ENCODE measurements around the gene TRPM8.

The TRPM8 gene

DNA sequence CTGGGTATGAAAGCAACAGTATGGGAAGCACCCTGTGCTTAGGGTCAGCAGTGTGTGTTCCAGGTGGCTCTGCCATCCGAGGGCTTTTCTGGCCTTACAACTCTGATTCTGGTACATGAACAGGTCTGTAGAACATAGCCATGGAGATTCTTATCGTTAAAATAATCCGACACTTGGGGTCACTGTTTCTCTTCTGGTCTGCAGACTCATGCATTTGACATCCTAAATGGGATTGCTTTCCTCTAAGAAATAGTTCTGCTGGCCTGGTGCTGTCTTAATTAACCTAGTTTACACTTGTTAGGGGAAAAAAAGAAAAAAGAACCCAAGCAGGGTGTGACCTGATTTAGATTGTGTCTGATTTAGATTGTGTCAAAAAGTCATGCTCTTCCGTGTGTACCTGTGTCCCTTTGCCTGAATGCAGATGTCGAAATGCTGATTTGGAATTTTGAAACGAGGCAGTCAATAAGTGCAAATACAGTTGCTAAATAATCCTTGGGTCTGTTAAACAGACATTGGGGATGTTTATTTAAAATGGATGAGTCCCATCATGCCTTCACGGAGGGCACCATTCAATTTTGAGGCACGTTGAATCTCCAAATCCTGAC, 59.6 kb downstream of the TRPM8 start:
- DNase-seq: no peak

- DNase-seq: no peak
These were observed 60.2 kb downstream of the TRPM8 start for GRCh38 chr2:233977296-233977837.

DNA sequence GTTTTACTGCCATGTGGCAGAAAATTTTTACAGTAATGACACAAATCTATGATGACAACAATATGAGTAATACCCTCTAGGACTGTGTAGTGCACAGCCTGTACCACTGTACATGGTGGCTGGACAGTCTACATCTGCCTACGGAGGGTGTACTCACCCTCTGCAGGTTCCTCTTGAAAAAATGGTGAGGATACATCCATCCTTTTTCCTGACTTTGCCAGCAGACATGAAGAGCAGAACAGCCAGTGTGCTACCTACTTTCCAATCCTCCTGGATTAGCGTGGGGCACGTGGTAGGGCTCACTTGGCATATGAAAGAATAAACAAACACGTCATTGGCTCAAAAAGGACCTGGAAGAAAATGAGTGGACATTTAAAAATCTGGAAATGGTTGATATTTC, 62.6 kb downstream of the TRPM8 start:
- DNase-seq: no peak

- no peak for DNase-seq
These were observed 63.9 kb downstream of the TRPM8 start for GRCh38 chr2:233980955-233981561.

DNA sequence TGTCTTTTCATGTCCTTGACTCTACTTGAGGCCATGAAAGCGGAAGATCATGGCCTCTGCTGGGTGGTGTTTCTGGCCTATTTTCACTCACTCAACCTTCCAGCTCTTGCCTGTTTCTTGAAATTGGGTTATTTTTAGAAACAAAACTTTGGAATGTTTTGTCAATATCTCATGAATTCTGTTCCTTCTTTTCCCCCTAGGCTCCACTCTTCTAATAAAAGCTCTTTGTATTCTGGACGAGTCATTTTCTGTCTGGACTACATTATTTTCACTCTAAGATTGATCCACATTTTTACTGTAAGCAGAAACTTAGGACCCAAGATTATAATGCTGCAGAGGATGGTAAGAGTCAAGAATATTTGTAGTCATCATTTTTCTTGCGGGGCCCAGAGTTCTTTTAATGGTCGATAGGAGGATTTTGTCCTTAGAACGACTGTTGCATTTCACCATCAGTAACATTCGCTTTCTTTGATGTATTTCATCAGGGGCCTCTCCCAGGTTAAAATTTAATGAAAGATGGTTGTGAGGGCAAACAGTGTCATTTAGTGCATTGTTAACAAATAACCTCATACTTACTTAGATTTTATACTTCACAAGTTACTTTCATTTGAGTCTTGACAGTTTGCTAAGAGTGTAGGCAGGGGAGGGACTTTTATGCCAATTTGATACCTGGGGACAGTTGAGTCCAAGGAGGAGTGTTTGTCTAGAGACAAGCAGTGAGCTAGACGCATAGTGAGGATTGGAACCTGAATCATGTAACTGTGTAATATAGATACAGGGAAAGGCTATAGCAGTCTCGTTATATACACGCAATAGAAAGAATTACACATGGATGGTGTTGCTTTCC, 64.6 kb downstream of the TRPM8 start:
- DNase-seq: no peak

GRCh38 chr2:233982421-233983121, 65.4 kb downstream of the TRPM8 start:
- no peak for DNase-seq

DNA sequence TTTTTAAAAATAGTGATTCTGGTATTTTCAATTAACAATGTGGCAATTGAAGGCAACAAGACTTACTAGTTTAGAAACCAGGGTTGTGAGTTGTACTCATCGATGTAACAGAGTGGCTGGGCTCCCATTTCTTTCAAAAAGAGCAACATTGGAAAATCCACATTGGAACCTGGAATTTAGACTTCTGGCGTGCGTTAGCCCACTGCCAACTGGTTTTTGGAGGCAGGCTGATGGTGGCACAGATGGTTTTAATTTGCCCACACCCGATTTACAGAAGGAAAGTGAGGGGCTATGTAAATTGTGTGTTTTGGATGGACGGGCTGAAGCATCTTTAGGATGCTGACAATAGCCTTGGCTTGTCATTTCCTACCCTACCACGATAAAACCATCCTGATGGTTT, 66.3 kb downstream of the TRPM8 start:
- DNase-seq: no peak

GRCh38 chr2:233988581-233988980, 71.4 kb downstream of the TRPM8 start:
- DNase-seq: no peak

GRCh38 chr2:233989221-233989858, 72.2 kb downstream of the TRPM8 start:
- no peak for DNase-seq

GRCh38 chr2:233990261-233990798, 73.2 kb downstream of the TRPM8 start:
- DNase-seq: peak; percentile 44

- DNase-seq: no peak
These were observed 74.0 kb downstream of the TRPM8 start for GRCh38 chr2:233991196-233991595.

DNA sequence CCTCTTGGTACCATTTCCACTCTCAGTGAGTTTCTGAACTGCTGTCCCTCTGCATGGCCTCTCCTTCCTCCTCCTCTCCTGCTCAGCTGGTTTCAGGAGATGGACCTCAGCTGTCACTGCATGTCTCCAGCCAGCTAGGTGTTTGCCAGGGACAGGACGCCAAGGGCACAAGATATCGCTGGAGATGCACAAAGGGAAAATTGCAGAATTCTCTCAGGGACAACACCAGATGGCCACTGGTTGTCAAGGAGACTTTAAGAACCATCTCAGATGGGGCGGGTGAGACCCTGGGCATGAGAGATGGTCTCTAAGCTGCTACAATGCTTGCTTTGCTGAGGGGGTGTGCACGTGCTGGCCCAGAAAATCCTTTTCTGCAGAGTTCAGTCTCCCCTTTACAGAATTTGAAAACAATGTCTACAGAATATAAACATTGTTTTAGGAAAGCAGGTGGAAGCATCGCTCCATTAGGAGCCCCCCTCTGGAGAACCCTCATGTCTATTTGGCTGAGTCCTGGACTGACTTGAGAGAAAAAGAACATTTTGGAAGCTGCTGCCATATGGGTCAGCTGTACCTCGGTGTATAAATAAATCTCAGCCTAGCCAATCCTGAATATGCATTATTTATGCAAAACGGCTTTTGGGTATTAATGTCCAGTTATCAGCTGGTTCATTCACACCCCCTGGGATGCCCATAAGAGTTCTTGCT, 75.5 kb downstream of the TRPM8 start:
- no peak for DNase-seq

DNA sequence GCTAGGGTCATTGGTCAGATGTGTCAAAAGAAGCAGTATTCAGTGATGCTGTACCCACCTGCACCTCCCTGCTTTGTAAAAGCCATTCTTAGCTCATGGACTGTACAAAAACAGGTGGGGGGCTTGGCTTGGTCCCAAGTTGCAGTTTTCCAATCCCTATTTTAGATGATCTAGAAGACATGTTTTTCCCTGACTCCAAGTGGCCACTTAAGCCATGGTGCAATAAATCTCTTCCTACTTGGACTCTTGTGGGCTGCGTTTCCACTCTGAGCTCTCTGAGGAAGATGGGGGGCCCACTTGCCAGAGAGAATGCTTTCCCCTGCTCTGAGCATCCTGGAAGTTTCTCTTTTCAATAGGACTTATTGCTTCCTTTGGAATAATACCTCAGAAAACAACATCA, 76.3 kb downstream of the TRPM8 start:
- no peak for DNase-seq

GRCh38 chr2:233994151-233994550, 77.0 kb downstream of the TRPM8 start:
- DNase-seq: no peak

DNA sequence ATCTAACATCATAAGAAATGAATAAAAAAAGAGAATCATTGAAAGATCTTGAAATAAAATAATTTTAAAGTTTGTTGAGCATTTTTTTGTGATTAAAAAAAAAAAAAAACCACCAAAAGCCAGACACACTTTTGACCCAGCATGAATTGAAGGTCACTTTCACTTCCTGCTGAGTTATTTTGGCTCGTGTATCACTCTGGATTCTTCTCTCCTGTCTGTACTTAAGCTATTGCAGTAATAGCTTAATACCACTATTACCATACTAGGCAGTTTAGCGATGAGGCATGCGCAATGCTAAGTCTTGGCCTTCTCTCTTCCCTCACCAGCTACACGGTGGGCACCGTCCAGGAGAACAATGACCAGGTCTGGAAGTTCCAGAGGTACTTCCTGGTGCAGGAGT, 78.8 kb downstream of the TRPM8 start:
- DNase-seq: no peak

DNA sequence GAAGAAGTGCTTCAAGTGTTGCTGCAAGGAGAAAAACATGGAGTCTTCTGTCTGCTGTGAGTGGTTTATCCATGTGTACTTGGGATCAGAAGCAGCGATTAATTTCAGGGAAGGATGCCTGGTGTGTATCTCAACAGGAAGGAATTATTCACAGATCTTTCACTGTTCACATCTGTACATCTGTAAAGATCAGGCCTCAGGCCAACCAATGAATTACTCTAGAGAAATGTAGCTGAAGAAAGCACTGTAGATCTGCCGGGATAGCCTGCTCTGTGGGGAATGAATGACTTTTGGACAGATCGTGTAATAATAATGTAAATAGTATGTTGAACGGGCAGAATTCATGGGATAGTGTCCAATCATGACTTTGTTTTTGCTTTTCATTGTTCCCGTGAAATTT, 79.3 kb downstream of the TRPM8 start:
- no peak for DNase-seq

DNA sequence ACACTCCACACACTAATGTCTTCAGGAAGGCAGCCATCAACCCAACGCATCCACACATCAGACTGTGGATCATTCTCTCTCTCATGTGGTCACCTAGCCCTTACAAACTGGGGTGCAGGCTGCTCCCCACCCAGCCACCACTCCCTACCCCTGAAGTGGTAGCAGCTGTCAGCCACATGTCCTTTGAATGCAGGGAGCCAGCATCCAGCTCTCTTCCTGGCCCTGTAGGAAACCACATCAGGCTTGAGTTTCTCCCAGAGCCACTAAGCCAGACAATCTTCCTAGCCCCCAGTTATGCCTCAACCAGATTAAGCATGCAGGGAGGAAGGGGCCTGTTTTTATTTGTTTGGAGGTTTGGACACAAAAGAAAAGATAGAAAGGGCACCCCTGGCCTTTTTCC, 80.5 kb downstream of the TRPM8 start:
- no peak for DNase-seq

DNA sequence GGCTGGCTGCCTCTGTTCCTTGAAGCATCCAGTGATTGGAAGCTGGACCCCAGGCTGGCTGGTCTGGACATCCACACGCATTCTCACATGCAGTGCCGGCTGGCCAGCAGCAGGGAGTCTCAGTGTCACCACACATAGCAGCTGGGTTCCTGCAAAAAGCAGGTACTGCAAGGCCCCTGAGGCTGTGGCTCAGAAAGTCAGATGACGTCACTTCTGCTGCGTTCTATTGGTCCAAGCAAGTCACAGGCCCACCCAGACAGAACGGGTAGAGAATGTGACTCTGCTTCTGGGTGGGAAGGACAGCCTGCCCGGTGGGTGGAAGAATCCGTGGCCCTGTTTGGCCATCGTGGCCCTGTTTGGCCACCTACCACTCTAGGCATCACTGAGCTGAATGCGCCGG, 82.0 kb downstream of the TRPM8 start:
- DNase-seq: no peak

DNA sequence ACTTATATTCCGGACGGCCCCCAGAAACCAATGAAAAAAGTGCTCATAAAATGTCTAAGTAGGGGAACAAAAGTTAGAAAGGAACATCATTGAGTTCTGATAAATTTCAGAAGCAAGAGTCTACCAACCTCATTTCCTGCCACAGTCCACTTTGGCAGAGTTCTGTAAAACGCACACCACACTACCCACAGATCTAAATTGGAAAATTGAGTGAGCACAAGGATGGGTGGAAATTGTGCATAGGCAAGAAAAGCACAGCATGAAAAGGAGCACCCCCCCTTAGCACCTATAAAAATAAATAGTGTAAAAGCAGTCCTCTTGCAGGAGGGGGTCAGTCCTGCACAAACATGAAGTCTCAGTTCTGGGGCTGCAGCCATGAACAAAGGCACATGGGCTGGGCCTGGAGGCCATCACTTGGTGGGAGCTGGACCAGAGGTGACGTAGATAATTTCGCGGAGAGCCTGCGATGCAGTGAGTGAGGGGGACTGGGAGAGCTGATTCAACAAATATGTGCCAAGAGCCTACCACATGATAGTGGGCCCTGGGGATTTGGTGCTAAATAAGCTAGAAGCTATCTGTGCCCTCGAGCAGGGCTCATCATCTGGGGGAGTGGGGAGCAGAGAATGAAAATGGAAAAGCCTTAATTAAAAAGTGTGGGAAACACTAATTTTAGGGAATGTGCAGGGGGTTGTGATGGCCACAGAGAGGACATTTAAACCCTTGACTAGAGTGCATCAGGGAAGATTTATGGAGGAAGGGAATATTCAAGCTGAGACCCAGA, 84.4 kb downstream of the TRPM8 start:
- DNase-seq: no peak

DNA sequence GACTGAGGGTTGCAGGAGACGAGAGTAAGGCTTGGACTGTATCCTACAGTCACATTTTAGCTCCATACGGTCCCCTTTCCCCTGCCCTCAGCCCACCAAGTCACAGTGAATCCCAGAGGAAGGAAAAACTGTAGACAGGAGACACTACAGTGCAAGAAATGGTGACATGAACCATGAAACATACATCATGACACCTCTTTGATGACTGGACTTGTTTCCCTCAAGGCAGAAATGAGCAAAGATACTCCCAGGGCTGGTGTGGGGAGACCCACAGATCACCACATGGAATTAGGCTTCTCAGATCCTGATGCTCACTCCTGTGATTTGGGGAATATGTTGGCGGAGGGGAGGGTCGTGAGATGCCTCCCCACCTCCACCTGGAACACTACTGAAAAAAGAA, 85.1 kb downstream of the TRPM8 start:
- DNase-seq: no peak

All from CD4-positive, alpha-beta T cell treated with Interferon gamma for 1 hour (primary cell).